IPS-18c (cell line): Measurements from ENCODE around the gene SRSF1.

Experiments used
- H3K4me3 ChIP-seq: 2 replicates; pipeline ENCODE4 v1.7.0; 2013; ENCODE audit warnings: low read depth, mild to moderate bottlenecking, low read length, moderate library complexity; ENCODE audit not compliant: insufficient read depth
- H3K9me3 ChIP-seq: one replicate; pipeline ENCODE4 v1.6.1; 2013; ENCODE audit warnings: mild to moderate bottlenecking, low read length, moderate library complexity; ENCODE audit not compliant: control insufficient read depth, insufficient read depth

SRSF1 gene

GRCh38 chr17:57957886-57958285 is 49.2 kb downstream of the SRSF1 start:
- H3K4me3 ChIP-seq = no peak overlapping the region
- no peaks in the 10 kb centered on the region for H3K9me3 ChIP-seq

DNA sequence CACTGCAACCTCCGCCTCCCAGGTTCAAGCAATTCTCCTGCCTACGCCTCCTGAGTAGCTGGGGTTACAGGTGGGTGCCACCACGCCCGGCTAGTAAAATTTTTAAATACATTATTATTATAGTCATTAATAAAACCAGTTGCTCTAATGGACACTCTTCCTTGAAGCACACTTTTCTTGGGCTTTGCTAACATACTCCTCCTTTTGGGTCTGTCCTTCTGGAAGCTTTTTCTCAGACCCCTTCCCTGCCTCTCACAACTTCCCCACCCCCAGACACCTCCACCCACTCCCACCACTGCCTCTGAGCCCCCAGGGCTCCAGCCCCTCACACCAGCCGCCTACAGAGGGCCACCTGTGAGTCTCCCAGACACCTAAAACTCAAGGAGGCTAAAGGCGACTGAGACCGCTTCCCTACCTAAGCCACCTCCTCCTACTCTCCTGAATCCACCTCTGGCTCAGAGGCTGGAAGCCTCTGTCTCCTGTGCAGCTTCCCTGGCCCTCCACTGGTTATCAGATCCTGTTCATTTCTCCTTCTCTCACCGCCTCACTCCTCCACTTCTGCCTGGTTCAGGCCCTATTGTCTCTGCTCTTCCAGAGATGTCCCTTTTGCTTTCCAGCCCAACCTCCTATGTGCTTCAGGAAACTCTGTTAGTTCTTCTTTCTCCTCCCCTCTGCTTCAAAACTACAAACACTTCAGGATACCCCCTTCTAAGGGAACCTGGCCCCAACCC is 49.8 kb downstream of the SRSF1 start:
- H3K4me3 ChIP-seq = no peak overlapping the region
- H3K9me3 ChIP-seq = no peaks in the 10 kb centered on the region

GRCh38 chr17:57956291-57957119 is 50.5 kb downstream of the SRSF1 start:
- Histone ChIP-seq H3K4me3 (peak overlapping the region; percentile 55), H3K9me3 (no peaks in the 10 kb centered on the region)

DNA sequence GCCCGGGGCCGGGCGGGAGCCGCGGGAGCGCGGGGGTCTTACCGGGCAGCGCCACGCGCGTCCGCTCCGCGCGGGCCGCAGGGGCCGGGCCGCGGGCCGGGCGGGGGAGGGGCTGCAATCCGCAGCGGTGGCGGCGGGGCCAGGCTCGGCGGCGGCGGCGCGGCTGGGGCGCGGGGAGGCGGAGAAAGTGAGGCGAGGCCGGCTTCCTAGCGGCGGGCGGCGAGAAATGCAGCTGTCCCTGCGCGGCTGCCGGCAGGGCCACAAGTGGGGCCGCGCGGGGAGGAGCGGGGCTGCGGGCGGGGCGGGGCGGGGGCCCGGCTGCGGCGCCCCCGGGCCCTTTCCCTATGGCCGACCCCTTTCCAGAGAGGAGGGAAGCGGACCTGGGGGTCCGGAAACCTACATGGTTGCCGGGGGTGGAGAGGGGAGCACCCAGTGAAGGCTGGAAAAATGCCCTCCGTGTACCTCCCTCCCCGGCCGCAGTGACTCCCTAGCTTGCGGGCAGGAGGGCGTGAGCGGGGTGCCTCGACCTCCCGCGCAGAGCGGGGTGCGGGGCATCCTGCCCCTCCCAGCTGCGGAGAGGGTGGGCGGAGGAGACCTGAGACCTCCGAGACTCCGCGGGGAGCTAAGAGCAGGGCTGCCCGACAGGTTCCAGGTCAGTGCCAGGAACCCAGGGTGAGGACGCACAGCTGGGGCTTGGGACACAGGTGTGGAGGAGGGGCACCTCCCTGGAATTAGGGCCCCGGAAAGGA is 51.7 kb downstream of the SRSF1 start, which contains the start of gene CUEDC1:
TSS of gene CUEDC1 (minus strand) at position 230 of the 749 bp plus-strand sequence. CDS start 69,848 bp downstream, outside the sequence.
- Histone ChIP-seq H3K9me3 (no peaks in the 10 kb centered on the region), H3K4me3 (peak within 1 kb of the TSS; percentile 62)

- Histone ChIP-seq H3K9me3 (no peaks in the 10 kb centered on the region), H3K4me3 (peak overlapping the region; percentile 62)
Measured at GRCh38 chr17:57954397-57955182, 52.5 kb downstream of the SRSF1 start.

DNA sequence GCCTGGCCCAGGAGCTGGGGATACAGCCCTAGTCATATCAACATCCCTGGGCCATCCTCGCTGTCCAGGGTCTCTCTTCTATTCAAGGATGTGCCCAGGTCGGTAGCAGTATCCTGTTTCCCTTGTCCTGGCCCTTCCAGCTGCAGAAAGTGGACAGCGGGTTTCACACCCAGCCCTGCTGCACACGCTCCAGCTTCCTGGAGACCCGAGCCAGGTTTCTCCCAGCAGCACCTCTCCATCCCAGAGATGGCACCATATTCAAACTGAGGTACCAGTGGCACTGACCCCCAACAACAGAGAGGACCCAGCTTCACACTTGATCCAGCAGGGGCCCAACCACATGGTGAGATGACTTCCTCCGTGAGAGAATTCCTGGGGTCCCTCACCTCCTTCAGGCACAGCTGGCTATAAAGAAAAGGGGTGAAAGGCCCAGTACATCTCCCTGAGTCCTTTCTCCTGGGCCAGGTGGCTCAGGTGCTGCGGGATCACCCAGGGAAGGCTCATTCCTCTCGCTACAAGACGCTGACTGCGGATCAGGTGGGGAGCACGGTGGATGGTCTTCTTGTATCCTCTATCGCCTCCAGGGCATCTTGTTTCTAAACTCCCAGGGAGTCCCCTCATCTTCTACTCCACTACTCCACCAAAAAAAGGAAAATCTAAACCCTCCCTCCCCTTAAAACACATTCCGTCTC is 53.2 kb downstream of the SRSF1 start:
- no peaks in the 10 kb centered on the region for H3K9me3 ChIP-seq
- H3K4me3 ChIP-seq = peak overlapping the region; percentile 62; the same call in 1 of the 2 replicates
